ENCODE data around the gene FAM227B. TPM values are rescaled to one million over a fixed set of nuclear protein-coding genes. Genes with fewer than 3 reads are reported as not detected.
"Not testable (repeated sequence)": the region's sequence is repeated elsewhere in the genome, so short reads cannot be mapped to it uniquely, and the experiment has no call there.

Gene FAM227B
- total and polyA plus RNA-seq, 5 experiments from 2014 or later, result 14.5 to 28.7 (median 23.8) TPM

DNA sequence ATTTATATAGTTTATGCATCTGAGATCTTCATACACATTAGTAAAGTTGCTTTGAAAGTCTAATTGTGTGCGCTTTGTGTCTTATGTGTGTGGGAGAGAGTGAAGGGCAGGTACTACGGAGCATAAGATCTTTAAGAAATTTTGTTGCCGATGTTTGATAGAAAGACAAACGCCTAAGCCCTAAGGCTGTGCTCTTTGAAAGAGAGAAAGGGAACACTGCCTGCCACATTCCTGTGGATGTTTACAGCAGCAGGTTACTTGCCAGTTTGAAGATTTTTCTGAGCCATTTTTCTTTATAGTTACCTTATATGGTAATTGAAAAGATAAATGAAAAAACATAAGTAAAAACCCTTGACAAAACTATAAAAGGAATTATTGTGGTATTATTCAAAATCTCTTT is 17.2 kb upstream of the FAM227B start:
- Mint-ChIP-seq H3K27ac (peak overlapping the region in 2 of 10 donors; percentile 19 to 39), H3K4me3 (no peak overlapping the region), H3K4me1 (peaks cover 0 to 3% (median 1%) of the 10 kb centered on the region in 4 donors), H3K36me3 (peaks cover 0 to 54% (median 10%) of the 10 kb centered on the region in 3 donors), H3K9me3 (no peaks in the 10 kb centered on the region), H3K27me3 (no peaks in the 10 kb centered on the region)
- DNase-seq (no peak), ATAC-seq (no peak)
- POLR2A ChIA-PET, result no interaction called here

GRCh38 chr15:49628379-49628778 is 7.8 kb upstream of the FAM227B start:
- no peak overlapping the region for H3K27ac Mint-ChIP-seq
- POLR2A ChIA-PET, result no interaction called here
- no peak for DNase-seq
- no peak for ATAC-seq
- H3K27me3 Mint-ChIP-seq, result no peaks in the 10 kb centered on the region
- peaks cover 0 to 41% (median 20%) of the 10 kb centered on the region in 3 donors for H3K36me3 Mint-ChIP-seq
- H3K9me3 Mint-ChIP-seq, result peaks cover 0 to 7% (median 7%) of the 10 kb centered on the region in 9 donors
- H3K4me3 Mint-ChIP-seq, result no peak overlapping the region
- H3K4me1 Mint-ChIP-seq, result peaks cover 4 to 16% (median 13%) of the 10 kb centered on the region in 4 donors

DNA sequence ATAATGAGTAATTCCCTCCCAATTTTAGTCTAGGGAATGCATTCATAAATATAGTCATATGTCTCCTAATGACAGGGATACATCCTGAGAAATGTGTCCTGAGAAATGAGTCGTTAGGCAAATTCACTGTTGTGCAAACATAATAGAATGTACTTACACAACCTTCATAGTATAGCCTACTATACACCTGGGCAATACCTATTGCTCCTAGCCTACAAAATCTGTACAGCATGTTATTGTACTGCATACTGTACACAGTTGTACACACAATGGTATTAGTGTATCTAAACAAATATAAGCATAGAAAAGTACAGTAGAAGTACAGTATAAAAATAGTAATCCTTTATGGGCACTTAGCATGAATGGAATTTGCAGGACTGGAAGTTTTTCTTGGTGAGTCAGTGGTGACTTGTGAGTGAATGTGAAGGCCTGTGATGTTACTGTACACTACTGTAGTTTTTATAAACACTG is 6.8 kb upstream of the FAM227B start:
- Mint-ChIP-seq H3K27ac (peak overlapping the region in 1 of 10 donors; percentile 18), H3K4me3 (no peak overlapping the region), H3K9me3 (peaks cover 0 to 7% (median 7%) of the 10 kb centered on the region in 9 donors), H3K27me3 (no peaks in the 10 kb centered on the region), H3K4me1 (peaks cover 5 to 24% (median 22%) of the 10 kb centered on the region in 4 donors), H3K36me3 (peaks cover 0 to 37% (median 20%) of the 10 kb centered on the region in 3 donors)
- ATAC-seq (no peak), DNase-seq (no peak)
- POLR2A ChIA-PET, result no interaction called here

GRCh38 chr15:49625460-49626036 is 4.9 kb upstream of the FAM227B start:
- Mint-ChIP-seq H3K36me3 (peaks cover 0 to 35% (median 20%) of the 10 kb centered on the region in 3 donors), H3K9me3 (peaks cover 0 to 7% (median 7%) of the 10 kb centered on the region in 9 donors), H3K4me3 (no peak overlapping the region), H3K27me3 (peaks cover 0 to 2% (median 0%) of the 10 kb centered on the region in 5 donors), H3K4me1 (peaks cover 12 to 38% (median 37%) of the 10 kb centered on the region in 4 donors), H3K27ac (no peak overlapping the region)
- DNase-seq, result no peak
- no peak for ATAC-seq
- POLR2A ChIA-PET, result no interaction called here

- DNase-seq, result peak in 1 of 10 donors; percentile 10
- no peak for ATAC-seq
- peaks cover 0 to 26% (median 22%) of the 10 kb centered on the region in 3 donors for H3K36me3 Mint-ChIP-seq
- POLR2A ChIA-PET, result no interaction called here
- peaks cover 0 to 7% (median 7%) of the 10 kb centered on the region in 9 donors for H3K9me3 Mint-ChIP-seq
- H3K4me1 Mint-ChIP-seq, result peaks cover 12 to 51% (median 46%) of the 10 kb centered on the region in 4 donors
- peaks cover 0 to 2% (median 0%) of the 10 kb centered on the region in 5 donors for H3K27me3 Mint-ChIP-seq
- H3K4me3 Mint-ChIP-seq, result peak overlapping the region in 3 of 10 donors; percentile 14 to 49 (median 36)
- peak overlapping the region in 5 of 10 donors; percentile 26 to 73 (median 38) for H3K27ac Mint-ChIP-seq
Observed at GRCh38 chr15:49624056-49624455, 3.4 kb upstream of the FAM227B start.

- DNase-seq, result no peak
- POLR2A ChIA-PET, result no interaction called here
- Mint-ChIP-seq H3K4me1 (peaks cover 14 to 56% (median 48%) of the 10 kb centered on the region in 4 donors), H3K36me3 (peaks cover 0 to 21% (median 19%) of the 10 kb centered on the region in 3 donors), H3K27ac (peak overlapping the region in 3 of 10 donors; percentile 9 to 97 (median 79)), H3K9me3 (peaks cover 0 to 7% (median 7%) of the 10 kb centered on the region in 9 donors), H3K4me3 (peak overlapping the region in 8 of 10 donors; percentile 1 to 99 (median 96)), H3K27me3 (peaks cover 0 to 2% (median 0%) of the 10 kb centered on the region in 5 donors)
- ATAC-seq, result no peak
Observed at GRCh38 chr15:49622561-49622960, 1.9 kb upstream of the FAM227B start.

DNA sequence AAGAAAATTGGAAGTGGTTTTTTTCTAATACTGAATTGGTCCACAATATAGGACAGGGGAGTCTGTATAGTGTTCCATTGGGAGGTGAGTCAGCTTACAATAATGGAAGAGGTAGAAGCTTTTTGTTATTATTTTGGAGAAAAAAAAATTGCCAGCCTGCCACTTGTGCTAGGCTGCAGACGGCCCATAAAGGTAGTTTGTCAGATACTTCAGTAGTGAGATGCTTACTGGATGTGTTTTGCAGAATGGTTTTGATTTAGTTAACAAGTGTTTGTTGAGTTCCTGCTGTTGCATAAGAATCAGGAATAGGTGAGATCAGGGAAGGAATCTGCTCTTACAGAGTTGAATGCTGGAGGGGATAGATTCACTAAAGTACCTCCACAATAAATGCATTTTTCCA is 1.3 kb upstream of the FAM227B start:
- Mint-ChIP-seq H3K36me3 (peaks cover 0 to 21% (median 19%) of the 10 kb centered on the region in 3 donors), H3K27ac (peak overlapping the region in 8 of 10 donors; percentile 97 to 99 (median 98)), H3K4me3 (peak overlapping the region; percentile 92 to 99 (median 98)), H3K4me1 (peaks cover 14 to 56% (median 48%) of the 10 kb centered on the region in 4 donors), H3K9me3 (peaks cover 0 to 7% (median 7%) of the 10 kb centered on the region in 9 donors), H3K27me3 (peaks cover 0 to 2% (median 0%) of the 10 kb centered on the region in 5 donors)
- ATAC-seq, result no peak
- DNase-seq, result no peak
- POLR2A ChIA-PET, result interaction anchor here (0.6 kb wide), 1 partner anchor 1258 kb away, joined by 3 read pairs; no protein-coding TSS in a partner anchor

DNA sequence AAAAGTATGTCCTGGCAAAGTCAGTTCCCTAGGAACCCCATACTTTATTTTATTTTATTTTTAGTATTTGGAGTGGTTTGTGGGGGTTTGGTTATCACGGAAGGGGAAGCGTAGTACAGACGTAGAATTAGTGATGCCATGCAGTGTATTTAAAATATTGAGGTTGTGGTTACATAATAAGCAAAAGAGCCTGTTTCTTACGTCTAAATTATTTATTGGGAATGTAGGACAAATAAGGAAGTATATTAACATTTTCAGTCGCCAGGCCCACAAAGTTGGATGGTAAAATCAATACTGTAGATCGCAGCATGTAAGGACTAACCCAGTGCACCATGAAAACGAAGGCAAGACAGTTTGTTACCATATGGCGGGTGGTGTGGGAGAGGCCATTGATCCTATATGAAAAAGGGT is 788 bp upstream of the FAM227B start:
- Mint-ChIP-seq H3K4me3 (peak overlapping the region; percentile 92 to 99 (median 98)), H3K27ac (peak overlapping the region in 9 of 10 donors; percentile 97 to 99 (median 99)), H3K9me3 (peaks cover 0 to 12% (median 7%) of the 10 kb centered on the region in 9 donors), H3K36me3 (peaks cover 0 to 21% (median 16%) of the 10 kb centered on the region in 3 donors), H3K27me3 (peaks cover 0 to 2% (median 0%) of the 10 kb centered on the region in 5 donors), H3K4me1 (peaks cover 14 to 54% (median 48%) of the 10 kb centered on the region in 4 donors)
- POLR2A ChIA-PET, result interaction anchor here (0.6 to 2.0 kb wide), 8 partner anchors 452 to 1483 kb away, joined by 3 to 13 read pairs (median 4); partner anchors contain the start of genes CEP152, COPS2, EID1 and GABPB1
- ATAC-seq (no peak), DNase-seq (peak in 1 of 10 donors; percentile 7)

- H3K9me3 Mint-ChIP-seq, result peaks cover 0 to 17% (median 7%) of the 10 kb centered on the region in 9 donors
- ATAC-seq (no peak), DNase-seq (no peak)
- peaks cover 12 to 25% (median 17%) of the 10 kb centered on the region in 3 donors for H3K36me3 Mint-ChIP-seq
- peak overlapping the region; percentile 97 to 99 (median 98) for H3K27ac Mint-ChIP-seq
- peak overlapping the region; percentile 92 to 99 (median 98) for H3K4me3 Mint-ChIP-seq
- POLR2A ChIA-PET, result interaction anchor here (0.9 to 2.0 kb wide), 4 partner anchors 465 to 809 kb away, joined by 3 to 13 read pairs (median 6); partner anchors contain the start of genes CEP152, COPS2, EID1 and GABPB1
- H3K27me3 Mint-ChIP-seq, result peaks cover 0 to 2% (median 0%) of the 10 kb centered on the region in 5 donors
- H3K4me1 Mint-ChIP-seq, result peaks cover 16 to 54% (median 47%) of the 10 kb centered on the region in 4 donors
Observed at GRCh38 chr15:49620199-49620598, 419 bp downstream of the FAM227B start.

DNA sequence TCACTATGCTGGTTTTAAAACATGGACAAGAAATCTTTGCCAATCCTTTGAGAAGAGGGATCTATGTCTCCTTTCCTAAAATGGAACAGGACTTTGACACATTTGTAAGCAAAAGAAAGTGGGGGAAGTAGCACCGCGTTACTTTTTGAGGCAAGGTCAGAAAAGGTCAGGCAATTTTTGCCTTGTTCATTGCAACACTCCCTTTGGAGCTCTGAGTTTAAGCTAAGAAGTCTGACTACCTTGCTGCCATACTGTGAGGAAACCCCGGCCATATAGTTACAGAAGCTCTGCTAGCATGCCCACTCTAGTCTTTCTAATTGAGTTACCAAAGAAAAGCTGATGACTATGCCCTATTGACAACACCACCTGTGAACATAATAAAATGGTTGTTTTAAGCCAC is 1.4 kb downstream of the FAM227B start:
- H3K27me3 Mint-ChIP-seq, result peaks cover 0 to 2% (median 0%) of the 10 kb centered on the region in 5 donors
- DNase-seq (no peak), ATAC-seq (no peak)
- peak overlapping the region in 7 of 10 donors; percentile 16 to 63 (median 24) for H3K4me3 Mint-ChIP-seq
- POLR2A ChIA-PET, result interaction anchor here (0.7 to 2.0 kb wide), 3 partner anchors 459 to 741 kb away, joined by 3 to 13 read pairs (median 3); partner anchors contain the start of genes COPS2 and EID1
- H3K36me3 Mint-ChIP-seq, result peaks cover 19 to 27% (median 20%) of the 10 kb centered on the region in 3 donors
- H3K4me1 Mint-ChIP-seq, result peaks cover 16 to 54% (median 46%) of the 10 kb centered on the region in 4 donors
- H3K27ac Mint-ChIP-seq, result peak overlapping the region in 7 of 10 donors; percentile 1 to 99 (median 98)
- peaks cover 0 to 26% (median 15%) of the 10 kb centered on the region in 9 donors for H3K9me3 Mint-ChIP-seq

GRCh38 chr15:49612240-49612639 is 8.4 kb downstream of the FAM227B start:
- POLR2A ChIA-PET, DNase-seq, H3K4me1 Mint-ChIP-seq, ATAC-seq, H3K27me3 Mint-ChIP-seq, H3K27ac Mint-ChIP-seq, H3K4me3 Mint-ChIP-seq: not testable (repeated sequence)
- H3K9me3 Mint-ChIP-seq, result peaks cover 0 to 35% (median 17%) of the 10 kb centered on the region in 9 donors
- peaks cover 20 to 57% (median 43%) of the 10 kb centered on the region in 3 donors for H3K36me3 Mint-ChIP-seq

- peaks cover 0 to 24% (median 13%) of the 10 kb centered on the region in 9 donors for H3K9me3 Mint-ChIP-seq
- no peak overlapping the region for H3K27ac Mint-ChIP-seq
- no peaks in the 10 kb centered on the region for H3K4me1 Mint-ChIP-seq
- peaks cover 24 to 63% (median 51%) of the 10 kb centered on the region in 3 donors for H3K36me3 Mint-ChIP-seq
- no peak for ATAC-seq
- no peak for DNase-seq
- H3K4me3 Mint-ChIP-seq, result no peak overlapping the region
- no peaks in the 10 kb centered on the region for H3K27me3 Mint-ChIP-seq
- POLR2A ChIA-PET, result no interaction called here
Observed at GRCh38 chr15:49610157-49610918, 10.3 kb downstream of the FAM227B start.
